Measurements from ENCODE around the gene BNC2. TPM values are rescaled to one million over a fixed set of nuclear protein-coding genes. Genes with fewer than 3 reads are reported as not detected.
A peak's percentile ranks its signal among the peaks of the same experiment; 100 is the strongest.
"Not testable (repeated sequence)": the region's sequence is repeated elsewhere in the genome, so short reads cannot be mapped to it uniquely, and the experiment has no call there.

Gene BNC2
- total RNA-seq, 1 donor from 2014 or later = 2.4 TPM

- no peak overlapping the region for H3K9ac ChIP-seq
- H3K27me3 ChIP-seq = no peaks in the 10 kb centered on the region
- TF ChIP-seq EZH2 (IDR thresholded peaks at IDR 0.05) (no peak), EZH2phosphoT487 (IDR thresholded peaks at IDR 0.05) (no peak)
- TF ChIP-seq, protein P1, sequence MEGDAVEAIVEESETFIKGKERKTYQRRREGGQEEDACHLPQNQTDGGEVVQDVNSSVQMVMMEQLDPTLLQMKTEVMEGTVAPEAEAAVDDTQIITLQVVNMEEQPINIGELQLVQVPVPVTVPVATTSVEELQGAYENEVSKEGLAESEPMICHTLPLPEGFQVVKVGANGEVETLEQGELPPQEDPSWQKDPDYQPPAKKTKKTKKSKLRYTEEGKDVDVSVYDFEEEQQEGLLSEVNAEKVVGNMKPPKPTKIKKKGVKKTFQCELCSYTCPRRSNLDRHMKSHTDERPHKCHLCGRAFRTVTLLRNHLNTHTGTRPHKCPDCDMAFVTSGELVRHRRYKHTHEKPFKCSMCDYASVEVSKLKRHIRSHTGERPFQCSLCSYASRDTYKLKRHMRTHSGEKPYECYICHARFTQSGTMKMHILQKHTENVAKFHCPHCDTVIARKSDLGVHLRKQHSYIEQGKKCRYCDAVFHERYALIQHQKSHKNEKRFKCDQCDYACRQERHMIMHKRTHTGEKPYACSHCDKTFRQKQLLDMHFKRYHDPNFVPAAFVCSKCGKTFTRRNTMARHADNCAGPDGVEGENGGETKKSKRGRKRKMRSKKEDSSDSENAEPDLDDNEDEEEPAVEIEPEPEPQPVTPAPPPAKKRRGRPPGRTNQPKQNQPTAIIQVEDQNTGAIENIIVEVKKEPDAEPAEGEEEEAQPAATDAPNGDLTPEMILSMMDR (IDR thresholded peaks at IDR 0.05) = no peak
- no peak overlapping the region for H3K4me2 ChIP-seq
- peaks cover 21% of the 10 kb centered on the region for H3K4me1 ChIP-seq
- Mint-ChIP-seq H3K9me3 (no peaks in the 10 kb centered on the region), H3K27ac (no peak overlapping the region), H3K4me1 (peaks cover 19% of the 10 kb centered on the region), H3K36me3 (no peaks in the 10 kb centered on the region), H3K4me3 (no peak overlapping the region), H3K27me3 (ENCODE audit: insufficient read depth, low read depth) (no peaks in the 10 kb centered on the region)
- H4K20me1 ChIP-seq (ENCODE audit: low read depth) = no peaks in the 10 kb centered on the region
- no peaks in the 10 kb centered on the region for H3F3A ChIP-seq (ENCODE audit: low read depth)
- H3K9me3 ChIP-seq (ENCODE audit: low read depth) = no peaks in the 10 kb centered on the region
- H2AFZ ChIP-seq (replicated peaks) = peak overlapping the region; percentile 18
- no peak overlapping the region for H3K4me3 ChIP-seq
- H3K36me3 ChIP-seq = no peaks in the 10 kb centered on the region
- no peaks in the 10 kb centered on the region for H3K79me2 ChIP-seq (ENCODE audit: low read depth)
- no peak for DNase-seq (ENCODE audit: low spot score)
- no peak overlapping the region for H3K27ac ChIP-seq
These were observed 327.2 kb downstream of the BNC2 start for GRCh38 chr9:16543225-16543624.

GRCh38 chr9:16542290-16542689 is 328.2 kb downstream of the BNC2 start:
- Histone ChIP-seq H3K27ac (no peak overlapping the region), H3K9me3 (ENCODE audit: low read depth) (no peaks in the 10 kb centered on the region), H3K27me3 (no peaks in the 10 kb centered on the region), H3K4me2 (no peak overlapping the region), H3K36me3 (no peaks in the 10 kb centered on the region), H3K4me1 (peaks cover 21% of the 10 kb centered on the region), H2AFZ (replicated peaks) (no peak overlapping the region), H3K9ac (no peak overlapping the region), H3K4me3 (no peak overlapping the region), H3K79me2 (ENCODE audit: low read depth) (no peaks in the 10 kb centered on the region), H3F3A (ENCODE audit: low read depth) (no peaks in the 10 kb centered on the region), H4K20me1 (ENCODE audit: low read depth) (no peaks in the 10 kb centered on the region)
- H3K9me3 Mint-ChIP-seq = no peaks in the 10 kb centered on the region
- H3K27me3 Mint-ChIP-seq (ENCODE audit: insufficient read depth, low read depth) = no peaks in the 10 kb centered on the region
- no peak overlapping the region for H3K4me3 Mint-ChIP-seq
- TF ChIP-seq EZH2 (IDR thresholded peaks at IDR 0.05) (no peak), EZH2phosphoT487 (IDR thresholded peaks at IDR 0.05) (no peak)
- TF ChIP-seq, protein P1 (IDR thresholded peaks at IDR 0.05) = no peak
- no peak overlapping the region for H3K27ac Mint-ChIP-seq
- H3K36me3 Mint-ChIP-seq = no peaks in the 10 kb centered on the region
- DNase-seq (ENCODE audit: low spot score) = no peak
- peaks cover 19% of the 10 kb centered on the region for H3K4me1 Mint-ChIP-seq

DNA sequence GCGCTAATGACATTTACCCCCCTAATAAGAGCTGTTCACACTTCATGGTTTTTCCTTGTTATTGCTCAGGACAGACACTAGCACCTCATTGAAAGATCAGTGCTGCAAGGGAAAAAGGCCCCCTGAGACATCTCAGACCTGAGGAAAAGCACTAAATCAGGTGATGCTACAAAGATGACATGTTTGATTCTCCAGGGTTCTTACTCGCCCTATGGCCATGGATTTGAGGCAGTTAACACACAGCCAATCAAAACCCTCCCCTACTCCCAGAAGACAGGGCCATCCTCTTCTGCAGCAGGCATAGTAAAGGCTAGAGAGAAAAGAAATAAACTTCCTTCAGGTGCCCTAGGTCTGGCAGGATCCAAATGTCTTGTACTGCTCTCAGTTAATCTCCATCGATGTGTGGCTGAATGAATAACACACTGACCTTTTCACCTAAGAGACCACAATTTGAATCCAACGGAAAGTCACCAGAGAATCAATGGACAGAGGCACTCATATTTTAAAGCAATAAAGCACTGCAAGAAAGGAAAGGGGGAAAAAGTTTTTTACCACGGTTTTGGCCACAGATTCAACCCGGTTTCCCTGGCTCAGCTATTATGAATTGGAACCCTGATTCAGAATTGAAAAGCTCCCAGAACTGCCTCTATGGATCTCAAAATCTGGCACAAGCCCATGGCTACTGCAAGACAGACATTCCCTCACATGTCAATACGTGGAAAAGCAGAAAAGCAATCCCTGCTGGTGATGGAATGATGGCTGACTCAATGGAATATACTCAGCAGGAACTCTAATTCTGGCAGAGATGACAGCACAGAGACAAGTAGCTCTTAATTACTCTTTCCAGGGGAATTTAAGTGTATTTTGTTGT is 329.5 kb downstream of the BNC2 start:
- Histone ChIP-seq H3K4me3 (no peak overlapping the region), H3K27ac (no peak overlapping the region), H2AFZ (replicated peaks) (peak overlapping the region; percentile 8), H3K9me3 (ENCODE audit: low read depth) (no peaks in the 10 kb centered on the region), H3F3A (ENCODE audit: low read depth) (no peaks in the 10 kb centered on the region), H3K9ac (no peak overlapping the region), H4K20me1 (ENCODE audit: low read depth) (no peaks in the 10 kb centered on the region), H3K27me3 (no peaks in the 10 kb centered on the region), H3K36me3 (no peaks in the 10 kb centered on the region), H3K4me2 (no peak overlapping the region), H3K79me2 (ENCODE audit: low read depth) (no peaks in the 10 kb centered on the region), H3K4me1 (peaks cover 21% of the 10 kb centered on the region)
- Mint-ChIP-seq H3K4me3 (no peak overlapping the region), H3K27me3 (ENCODE audit: insufficient read depth, low read depth) (no peaks in the 10 kb centered on the region), H3K36me3 (no peaks in the 10 kb centered on the region), H3K9me3 (no peaks in the 10 kb centered on the region), H3K4me1 (peaks cover 19% of the 10 kb centered on the region), H3K27ac (no peak overlapping the region)
- TF ChIP-seq, protein P1 (IDR thresholded peaks at IDR 0.05) = no peak
- TF ChIP-seq EZH2 (IDR thresholded peaks at IDR 0.05) (no peak), EZH2phosphoT487 (IDR thresholded peaks at IDR 0.05) (no peak)
- no peak for DNase-seq (ENCODE audit: low spot score)

GRCh38 chr9:16539626-16540025 is 330.8 kb downstream of the BNC2 start:
- not testable (repeated sequence) for H3F3A ChIP-seq (ENCODE audit: low read depth); DNase-seq (ENCODE audit: low spot score); H4K20me1 ChIP-seq (ENCODE audit: low read depth); H3K9me3 ChIP-seq (ENCODE audit: low read depth); H3K27me3 Mint-ChIP-seq (ENCODE audit: insufficient read depth, low read depth); H3K36me3 ChIP-seq; H3K4me3 Mint-ChIP-seq; H3K9ac ChIP-seq; H3K27me3 ChIP-seq; H3K4me2 ChIP-seq; H3K9me3 Mint-ChIP-seq; H2AFZ ChIP-seq (replicated peaks); H3K27ac Mint-ChIP-seq; H3K27ac ChIP-seq; H3K36me3 Mint-ChIP-seq; H3K4me3 ChIP-seq; H3K79me2 ChIP-seq (ENCODE audit: low read depth)
- peaks cover 19% of the 10 kb centered on the region for H3K4me1 Mint-ChIP-seq
- peaks cover 21% of the 10 kb centered on the region for H3K4me1 ChIP-seq
